Smooth muscle cell (in vitro differentiated cells): ENCODE measurements around the gene NRROS. TPM values are rescaled to one million over a fixed set of nuclear protein-coding genes. Genes with fewer than 3 reads are reported as not detected.

Source experiments
- DNase-seq: peaks from one replicate; lab custom pipeline; 2025; ENCODE audit not compliant: unreplicated experiment; lab: John Stamatoyannopoulos, UW
- H2AFZ ChIP-seq: fragments of 200-600 bp; sonication (generic); 2 replicates; pipeline ENCODE4 v1.6.0; 2016; ENCODE audit warnings: antibody characterized with exemption, low read depth, mild to moderate bottlenecking
- H3F3A ChIP-seq: fragments of 200-600 bp; sonication (generic); 2 replicates; pipeline ENCODE4 v1.6.0; 2017; ENCODE audit warnings: antibody characterized with exemption, low read depth
- H3K27ac ChIP-seq: fragments of 200-600 bp; sonication (generic); 2 replicates; pipeline ENCODE4 v1.5.1; 2016; ENCODE audit warnings: low read depth, mild to moderate bottlenecking
- H3K27me3 ChIP-seq: fragments of 200-600 bp; sonication (generic); 2 replicates; pipeline ENCODE4 v1.6.1; 2016; ENCODE audit warnings: low read depth, mild to moderate bottlenecking
- H3K36me3 ChIP-seq: fragments of 200-600 bp; sonication (generic); 2 replicates; pipeline ENCODE4 v1.5.1; 2016; ENCODE audit warnings: low read depth
- H3K4me1 ChIP-seq: fragments of 200-600 bp; sonication (generic); 2 replicates; pipeline ENCODE4 v1.5.1; 2016; ENCODE audit warnings: low read depth
- H3K4me2 ChIP-seq: fragments of 200-600 bp; sonication (generic); 2 replicates; pipeline ENCODE4 v1.6.0; 2016; ENCODE audit warnings: mild to moderate bottlenecking
- H3K4me3 ChIP-seq: fragments of 200-600 bp; sonication (generic); 2 replicates; pipeline ENCODE4 v1.5.1; 2016; ENCODE audit warnings: mild to moderate bottlenecking
- H3K79me2 ChIP-seq: fragments of 200-600 bp; sonication (generic); 2 replicates; pipeline ENCODE4 v1.6.0; 2016; ENCODE audit warnings: low read depth, mild to moderate bottlenecking
- H3K9ac ChIP-seq: fragments of 200-600 bp; sonication (generic); 2 replicates; pipeline ENCODE4 v1.6.0; 2016; ENCODE audit warnings: low read depth
- H3K9me3 ChIP-seq: fragments of 200-600 bp; sonication (generic); replicated peaks from 2 replicates; pipeline ENCODE4 v1.5.1; 2016; ENCODE audit warnings: low read depth
- H4K20me1 ChIP-seq: fragments of 200-600 bp; sonication (generic); 2 replicates; pipeline ENCODE4 v1.6.0; 2016; ENCODE audit warnings: low read depth
- CTCF ChIP-seq: fragments of 200-600 bp; sonication (generic); IDR thresholded peaks from 2 replicates; pipeline ENCODE4 v1.5.1; 2017; ENCODE audit warnings: borderline replicate concordance, mild to moderate bottlenecking, antibody characterized with exemption; ENCODE audit not compliant: insufficient read depth, poor library complexity, severe bottlenecking
- WGBS: methylation state at CpG from one replicate; pipeline ENCODE4 v1.1.7; 2016; ENCODE audit warnings: low lambda C conversion rate; 5-methylcytosine and 5-hydroxymethylcytosine counted together
- polyA plus RNA-seq: library from polyadenylated mRNA; unstranded; fragments of >200 nt; fragmentation: Nextera tagmentation; extraction: Ambion mirVana; gene quantifications from 2 replicates; pipeline ENCODE4 v1.2.1, GENCODE V29; 2016
- total RNA-seq: library from RNA; depleted of rRNA; stranded (reverse); fragments of >200 nt; gene quantifications from 2 replicates; pipeline ENCODE4 v1.2.3, GENCODE V29; 2014

The NRROS gene
- total and polyA plus RNA-seq, 2 experiments from 2014 or later: 0.45 TPM; not detected in 1

GRCh38 chr3:196631682-196632045, 7.8 kb upstream of the NRROS start:
- Histone ChIP-seq H4K20me1 (no peaks in the 10 kb centered on the region), H3K36me3 (no peaks in the 10 kb centered on the region), H3K79me2 (no peaks in the 10 kb centered on the region), H3K9me3 (no peaks in the 10 kb centered on the region), H2AFZ (peak overlapping the region; percentile 96), H3K27me3 (no peaks in the 10 kb centered on the region), H3K9ac (no peak overlapping the region), H3K4me2 (peak overlapping the region; percentile 97), H3K4me1 (peaks cover 13% of the 10 kb centered on the region), H3K27ac (no peak overlapping the region), H3F3A (peaks cover 5% of the 10 kb centered on the region), H3K4me3 (peak overlapping the region; percentile 81)
- WGBS: 54% methylated on average over 5 of the region's 5 CpGs
- TF ChIP-seq CTCF: no peak
- DNase-seq: no peak

GRCh38 chr3:196632046-196632751, 7.3 kb upstream of the NRROS start:
- Histone ChIP-seq H3K27ac (no peak overlapping the region), H3K4me2 (peak overlapping the region; percentile 97), H3K4me1 (peaks cover 13% of the 10 kb centered on the region), H3K27me3 (no peaks in the 10 kb centered on the region), H4K20me1 (no peaks in the 10 kb centered on the region), H3K9ac (peak overlapping the region; percentile 63), H3K36me3 (no peaks in the 10 kb centered on the region), H3K9me3 (no peaks in the 10 kb centered on the region), H2AFZ (peak overlapping the region; percentile 96), H3K79me2 (no peaks in the 10 kb centered on the region), H3F3A (peaks cover 5% of the 10 kb centered on the region), H3K4me3 (peak overlapping the region; percentile 81)
- peak; percentile 13 for TF ChIP-seq CTCF
- peak; percentile 44 for DNase-seq
- WGBS: 2% methylated on average over 37 of the region's 43 CpGs

- whole genome bisulfite sequencing: 96% methylated on average over 12 of the region's 12 CpGs
- peaks cover 5% of the 10 kb centered on the region for H3F3A ChIP-seq
These were observed 5.8 kb upstream of the NRROS start for GRCh38 chr3:196633555-196634151.

More at GRCh38 chr3:196633555-196634151, 5.8 kb upstream of the NRROS start:
- TF ChIP-seq CTCF: no peak
- Histone ChIP-seq H3K36me3 (no peaks in the 10 kb centered on the region), H3K27me3 (peaks cover 7% of the 10 kb centered on the region), H3K9ac (no peak overlapping the region), H4K20me1 (no peaks in the 10 kb centered on the region), H3K4me2 (no peak overlapping the region), H3K4me1 (peaks cover 13% of the 10 kb centered on the region), H3K9me3 (no peaks in the 10 kb centered on the region), H3K79me2 (no peaks in the 10 kb centered on the region), H3K27ac (no peak overlapping the region), H2AFZ (no peak overlapping the region), H3K4me3 (no peak overlapping the region)
- DNase-seq: no peak
